ENCODE data around the gene HCFC1.

The HCFC1 gene

DNA sequence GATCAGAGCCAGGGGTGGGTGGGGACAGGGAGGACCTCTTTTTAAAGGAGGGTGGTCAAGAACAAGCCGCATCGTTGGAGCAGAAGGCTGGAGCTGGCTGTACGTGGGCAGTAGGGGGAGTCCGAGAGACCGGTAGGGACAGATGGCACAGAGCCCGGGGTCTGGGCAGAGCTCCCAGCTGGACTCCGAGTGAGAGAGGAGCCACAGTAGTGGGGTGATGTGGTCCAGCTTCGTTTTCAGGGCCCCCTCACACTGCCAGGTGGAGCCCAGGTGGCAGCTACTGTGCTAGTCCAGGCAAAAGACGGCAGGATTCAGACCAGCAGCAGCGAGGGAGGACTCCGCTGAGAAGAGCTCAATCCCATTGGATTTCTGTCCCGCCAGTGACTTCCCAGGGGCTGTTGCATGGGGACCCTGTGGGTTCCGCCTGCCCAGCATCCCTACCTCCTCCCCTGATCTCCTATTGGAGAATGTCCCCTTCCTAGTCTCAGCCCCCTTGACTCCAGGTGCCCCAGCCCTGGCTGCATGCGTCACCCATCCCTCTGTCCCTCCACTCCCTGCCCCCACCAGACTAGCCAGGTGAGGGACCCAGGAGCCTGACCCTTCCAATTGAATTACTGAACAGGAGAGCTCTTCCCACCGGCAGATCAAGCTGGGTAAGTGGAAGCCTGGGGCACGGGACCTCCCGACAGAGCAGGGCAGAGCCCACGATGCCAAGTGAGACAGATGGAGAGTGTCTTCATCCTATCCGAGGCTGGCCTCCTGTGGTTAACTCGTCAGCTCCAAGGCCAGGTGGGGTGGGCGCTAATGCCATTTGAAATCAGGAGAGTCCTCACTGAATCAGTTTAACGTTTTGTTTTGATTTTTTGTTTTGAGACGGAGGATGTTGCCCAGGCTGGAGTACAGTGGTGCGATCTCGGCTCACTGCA is 48.4 kb downstream of the HCFC1 start:
- no peak for DNase-seq (ENCODE audit: low read depth)

DNA sequence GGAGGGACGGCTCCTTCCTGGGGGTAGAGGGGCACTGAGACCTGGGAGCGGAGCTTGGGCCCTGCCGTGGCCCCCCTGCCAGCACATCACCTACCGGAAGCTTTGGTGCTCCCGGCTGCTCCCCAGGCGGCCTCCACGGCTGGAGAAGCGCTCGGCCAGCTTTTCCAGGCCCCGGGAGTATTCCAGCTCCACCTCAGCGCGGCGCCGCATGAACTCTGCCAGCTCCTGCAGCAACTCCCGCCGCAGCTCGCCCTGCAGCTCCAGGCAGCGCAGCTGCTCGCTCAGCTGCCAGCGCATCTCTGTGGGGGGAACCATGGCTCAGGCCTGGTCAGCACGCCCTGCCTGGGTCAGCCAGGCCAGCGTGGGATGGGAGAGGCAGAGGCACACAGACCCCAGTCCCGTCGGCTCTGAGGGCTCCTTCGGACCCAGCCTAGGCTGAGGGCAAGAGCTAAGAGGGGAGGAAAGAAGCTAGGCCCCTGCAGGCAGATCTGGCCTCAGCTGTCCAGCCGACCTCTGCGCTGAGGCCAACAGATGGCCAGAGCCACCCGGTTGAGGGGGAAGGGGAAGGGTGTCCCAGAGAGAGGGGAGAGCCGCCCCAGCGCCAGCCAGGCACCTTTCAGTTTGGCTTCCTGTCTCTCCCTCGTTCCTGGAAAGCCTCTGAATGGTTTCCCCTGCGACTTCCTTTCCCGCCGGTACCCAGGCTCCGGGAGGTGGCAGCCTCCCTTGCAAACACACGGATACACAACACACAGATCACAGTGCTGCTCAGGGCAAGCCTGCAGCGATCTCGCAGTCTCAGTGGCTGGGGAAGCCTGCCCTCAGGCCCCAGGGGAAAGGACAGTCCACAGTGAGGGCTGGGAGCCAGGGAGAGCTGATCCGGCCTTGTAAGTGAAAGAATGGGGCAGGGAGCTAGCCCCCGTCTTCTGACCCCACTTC is 49.8 kb downstream of the HCFC1 start:
- no peak for DNase-seq (ENCODE audit: low read depth)

- DNase-seq (ENCODE audit: low read depth) = no peak
Observed at GRCh38 chrX:153921070-153921469, 50.5 kb downstream of the HCFC1 start.

- DNase-seq (ENCODE audit: low read depth) = no peak
Observed at GRCh38 chrX:153920546-153920945, 51.1 kb downstream of the HCFC1 start.

- DNase-seq (ENCODE audit: low read depth) = no peak
Observed at GRCh38 chrX:153919281-153919680, 52.3 kb downstream of the HCFC1 start.

GRCh38 chrX:153917869-153918268 is 53.7 kb downstream of the HCFC1 start:
- no peak for DNase-seq (ENCODE audit: low read depth)

- DNase-seq (ENCODE audit: low read depth) = no peak
Observed at GRCh38 chrX:153913701-153914100, 57.9 kb downstream of the HCFC1 start.

DNA sequence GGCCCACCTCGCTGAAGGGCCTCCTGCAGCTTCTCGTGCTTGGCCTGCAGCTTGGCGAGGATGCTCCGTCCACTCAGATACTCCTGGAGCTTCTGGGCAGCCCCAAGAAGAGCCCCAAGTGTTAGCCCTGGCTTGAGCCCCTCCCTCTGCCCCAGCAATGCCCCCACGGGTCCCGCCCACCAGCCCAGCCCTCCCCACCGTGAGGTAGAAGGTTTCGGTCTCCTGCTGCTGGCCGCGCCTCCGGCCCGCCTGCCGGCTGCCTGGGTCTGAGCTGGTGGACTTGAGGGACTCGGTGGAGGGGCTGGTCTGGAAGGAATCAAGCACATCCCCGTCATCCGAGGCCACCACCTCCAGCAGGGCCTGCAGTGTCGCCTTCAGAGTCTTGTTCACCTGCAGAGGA is 58.4 kb downstream of the HCFC1 start:
- no peak for DNase-seq (ENCODE audit: low read depth)

DNA sequence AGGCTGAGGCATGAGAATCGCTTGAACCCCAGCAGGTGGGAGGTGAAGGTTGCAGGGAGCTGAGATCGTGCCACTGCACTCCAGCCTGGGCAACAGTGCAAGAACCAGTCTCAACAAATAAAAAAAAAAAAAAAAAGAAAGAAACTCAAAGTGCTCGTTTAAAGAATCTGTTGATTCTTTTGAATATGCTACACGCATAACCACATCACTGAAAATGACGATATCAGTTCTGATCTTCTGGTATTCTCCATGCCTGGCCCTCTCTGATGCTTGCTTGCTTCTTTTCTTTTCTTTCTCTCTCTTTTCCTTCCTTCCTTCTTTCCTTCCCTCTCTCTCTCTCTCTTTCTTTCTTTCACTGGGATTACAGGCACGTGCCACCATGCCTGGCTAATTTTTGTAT is 59.8 kb downstream of the HCFC1 start:
- DNase-seq (ENCODE audit: low read depth) = no peak

- DNase-seq (ENCODE audit: low read depth) = no peak
Observed at GRCh38 chrX:153910446-153910845, 61.2 kb downstream of the HCFC1 start.

- DNase-seq (ENCODE audit: low read depth) = no peak
Observed at GRCh38 chrX:153909980-153910360, 61.6 kb downstream of the HCFC1 start.

DNA sequence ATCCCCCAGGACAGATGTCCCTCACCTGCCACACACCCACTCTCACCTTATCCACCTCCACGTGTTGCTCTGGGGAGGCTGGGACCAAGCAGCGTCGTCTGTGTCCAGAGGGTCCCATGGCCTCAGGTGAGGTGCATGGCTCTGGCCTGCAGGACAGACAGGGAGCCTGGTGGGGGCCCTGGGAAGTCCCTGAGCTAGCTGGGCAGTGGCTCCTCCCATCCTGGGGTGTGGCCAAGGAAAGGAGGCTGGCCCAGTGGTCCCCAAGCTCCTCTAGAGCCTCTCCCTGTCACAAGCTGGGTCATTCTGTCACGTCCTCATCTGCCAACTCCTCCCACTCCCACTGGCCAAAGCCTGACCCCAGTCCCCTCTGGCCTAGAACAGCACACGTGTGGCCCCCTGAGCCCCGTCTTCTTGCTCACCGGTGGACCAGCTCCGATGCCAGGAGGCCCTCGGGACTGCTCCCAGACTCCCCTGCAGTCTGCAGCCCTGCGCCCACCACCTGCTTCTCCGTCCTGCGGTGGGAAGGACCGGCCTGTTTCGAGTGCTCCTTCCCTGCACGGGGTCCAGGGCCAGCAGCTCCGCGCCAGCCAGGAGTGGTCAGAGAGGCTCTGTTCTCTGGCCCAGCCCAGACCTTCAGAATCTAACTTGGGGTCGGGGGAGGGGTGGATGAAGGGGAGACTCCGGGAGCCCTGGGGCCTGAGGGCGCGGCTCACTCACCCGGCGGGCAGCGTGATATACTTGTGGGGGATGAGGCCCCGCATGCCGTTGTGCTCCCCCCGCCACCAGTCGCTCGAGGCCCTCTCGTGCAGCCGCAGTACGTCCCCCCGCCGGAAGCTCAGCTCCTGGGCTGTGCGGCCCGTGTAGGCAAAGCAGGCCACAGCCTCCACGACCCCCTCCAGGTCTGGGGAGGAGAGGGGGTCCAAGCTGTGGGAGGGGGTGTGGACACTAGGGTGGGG is 62.3 kb downstream of the HCFC1 start:
- no peak for DNase-seq (ENCODE audit: low read depth)

GRCh38 chrX:153908219-153908860 is 63.3 kb downstream of the HCFC1 start:
- no peak for DNase-seq (ENCODE audit: low read depth)

DNA sequence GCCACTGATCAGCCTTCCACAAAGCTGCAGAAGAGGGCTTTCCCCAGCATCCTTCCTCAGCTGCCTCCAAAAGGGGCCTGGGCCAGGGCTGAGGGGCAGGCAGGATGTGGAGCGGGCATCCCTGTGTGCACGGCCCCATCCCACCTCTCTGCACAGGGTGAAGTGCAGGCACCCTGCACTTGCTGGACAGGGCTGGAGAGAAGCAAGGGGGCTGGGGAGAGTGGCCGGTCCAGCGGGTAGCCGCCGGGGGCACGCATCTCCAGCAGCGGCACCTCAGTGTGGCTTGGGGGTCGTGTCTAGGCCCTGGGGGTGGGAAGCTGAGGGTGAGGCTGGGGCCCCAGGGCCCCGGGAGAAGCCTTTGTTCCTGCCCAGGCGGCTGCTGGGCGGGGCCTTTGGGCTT is 64.2 kb downstream of the HCFC1 start:
- DNase-seq (ENCODE audit: low read depth) = no peak

- no peak for DNase-seq (ENCODE audit: low read depth)
Observed at GRCh38 chrX:153906126-153906917, 65.3 kb downstream of the HCFC1 start.

- DNase-seq (ENCODE audit: low read depth) = no peak
Observed at GRCh38 chrX:153905481-153906095, 66.0 kb downstream of the HCFC1 start.

GRCh38 chrX:153903991-153904957 is 67.3 kb downstream of the HCFC1 start, which contains the start of gene AVPR2:
TSS of gene AVPR2 (plus strand) at chrX:153904673. CDS start at chrX:153905146, 473 bp downstream.
- DNase-seq (ENCODE audit: low read depth) = no peak

- DNase-seq (ENCODE audit: low read depth) = no peak
Observed at GRCh38 chrX:153903238-153903980, 68.2 kb downstream of the HCFC1 start.
